HepG2 (cell line): Measurements from ENCODE around the gene SPTBN5. TPM values are rescaled to one million over a fixed set of nuclear protein-coding genes. Genes with fewer than 3 reads are reported as not detected.
A peak's percentile ranks its signal among the peaks of the same experiment; 100 is the strongest.

Experiments used
- ATAC-seq: fragments of 200-7000 bp; cut with Tn5 transposase; 3 replicates; pipeline ENCODE4 v1.9.1; 2020; ENCODE audit warnings: mild to moderate bottlenecking, moderate library complexity
- BruUV-seq: library from RNA; stranded (reverse); fragments of 400-500 nt; replicated peaks from 2 replicates; lab custom pipeline; 2021; lab: Mats Ljungman, UMichigan
- CTCF ChIA-PET: fragments of 300-600 bp; formaldehyde crosslinking; extraction: SDS; loops from one replicate; lab custom pipeline; 2021; ENCODE audit warnings: low total read pairs, inconsistent platforms, low intra/inter-chr PET ratio; lab: Yijun Ruan, JAX
- POLR2A ChIA-PET: fragments of 350-600 bp; sonication (Branson Sonifier 250); formaldehyde crosslinking; loops from one replicate; lab custom pipeline; 2020; ENCODE audit warnings: antibody characterized with exemption, inconsistent platforms; lab: Yijun Ruan, JAX
- DNase-seq: peaks from one replicate; pipeline ENCODE4 v3.0.0-alpha.2; 2015; ENCODE audit warnings: low spot score
- FAIRE-seq: peaks from 3 replicates; lab custom pipeline; 2011; peaks lifted over from hg19 to GRCh38; lab: Jason Lieb, UNC
- H2AFZ ChIP-seq: one replicate; pipeline ENCODE4 v1.6.1; 2011; ENCODE audit warnings: low read length, inconsistent platforms
- H3K27ac ChIP-seq: fragments of 300-600 bp; 3 replicates; pipeline ENCODE4 v1.8.0; 2011; ENCODE audit warnings: mixed run types, mild to moderate bottlenecking, mixed read lengths, low read length, inconsistent platforms; ENCODE audit not compliant: insufficient read depth; ENCODE audit errors: extremely low read length
- H3K27me3 ChIP-seq, 2 experiments: fragments of 200-600 bp in 1 of 2; 2 replicates in 1 of 2; 3 replicates in 1 of 2; pipeline versions ENCODE4 v1.6.0 to v1.8.0; 2011; ENCODE audit warnings: low read length in 2 of 2, mild to moderate bottlenecking in 2 of 2, moderate library complexity in 2 of 2, inconsistent platforms in 1 of 2; ENCODE audit not compliant: insufficient read depth in 2 of 2, control insufficient read depth in 1 of 2
- H3K36me3 ChIP-seq, 2 experiments: fragments of 200-600 bp in 1 of 2; replicated peaks in 1 of 2; 2 replicates in 1 of 2; 3 replicates in 1 of 2; pipeline versions ENCODE4 v1.5.1 to v1.8.0; 2011; ENCODE audit warnings: low read length in 2 of 2, inconsistent platforms in 1 of 2; ENCODE audit not compliant: insufficient read depth in 2 of 2, control insufficient read depth in 1 of 2
- H3K4me1 ChIP-seq: 2 replicates; pipeline ENCODE4 v1.5.1; 2012; ENCODE audit warnings: low read length, inconsistent platforms; ENCODE audit not compliant: insufficient read depth
- H3K4me2 ChIP-seq: 2 replicates; pipeline ENCODE4 v1.6.0; 2011; ENCODE audit warnings: low read depth, low read length, inconsistent platforms
- H3K4me3 ChIP-seq, 3 experiments: fragments of 200-600 bp in 1 of 3; sonication (generic), shearing (Covaris generic) in 1 of 3; replicated peaks in 1 of 3; 2 replicates each; pipeline ENCODE4 v1.5.1; 2011 to 2016; ENCODE audit warnings: low read length in 3 of 3, inconsistent platforms in 2 of 3, low read depth in 2 of 3, mild to moderate bottlenecking in 2 of 3, control low read depth in 1 of 3, mixed read lengths in 1 of 3; ENCODE audit not compliant: insufficient read depth in 1 of 3
- H3K79me2 ChIP-seq: one replicate; pipeline ENCODE4 v1.6.1; 2011; ENCODE audit warnings: low read length, inconsistent platforms; ENCODE audit not compliant: insufficient read depth
- H3K9ac ChIP-seq: 2 replicates; pipeline ENCODE4 v1.6.0; 2011; ENCODE audit warnings: mild to moderate bottlenecking, low read depth, low read length, inconsistent platforms; ENCODE audit not compliant: insufficient read depth
- H3K9me3 ChIP-seq: 2 replicates; pipeline ENCODE4 v1.5.1; 2012; ENCODE audit warnings: mild to moderate bottlenecking, low read length
- H4K20me1 ChIP-seq: 2 replicates; pipeline ENCODE4 v1.6.0; 2011; ENCODE audit warnings: inconsistent platforms, mild to moderate bottlenecking, low read length, moderate library complexity; ENCODE audit not compliant: insufficient read depth
- AGO1 ChIP-seq: fragments of 200-400 bp; formaldehyde crosslinking; IDR thresholded peaks from 2 replicates; pipeline ENCODE4 v1.6.1; 2017; ENCODE audit warnings: mild to moderate bottlenecking, low read depth, low read length, moderate library complexity; ENCODE audit not compliant: poor library complexity, severe bottlenecking
- AGO2 ChIP-seq: fragments of 200-400 bp; formaldehyde crosslinking; optimal IDR thresholded peaks from 2 replicates; pipeline ENCODE3; 2017; ENCODE audit warnings: mild to moderate bottlenecking, low read depth, low read length, moderate library complexity
- GABPB1 ChIP-seq: IDR thresholded peaks from 2 replicates; pipeline ENCODE4 v1.6.1; 2016; ENCODE audit warnings: mild to moderate bottlenecking, missing genetic modification reagents, moderate library complexity, missing compliant biosample characterization
- GTF3A ChIP-seq: sonication (generic); formaldehyde crosslinking; conservative IDR thresholded peaks from 2 replicates; pipeline ENCODE4 v1.4.0; 2020; ENCODE audit warnings: mild to moderate bottlenecking, missing genetic modification reagents
- PAX8 ChIP-seq: sonication (generic); formaldehyde crosslinking; IDR thresholded peaks from 2 replicates; pipeline ENCODE4 v1.8.0; 2022; ENCODE audit warnings: mild to moderate bottlenecking, missing genetic modification reagents, borderline replicate concordance
- PHF8 ChIP-seq: sonication (generic); formaldehyde crosslinking; IDR thresholded peaks from 2 replicates; pipeline ENCODE4 v1.5.0; 2020; ENCODE audit warnings: missing genetic modification reagents
- RARA ChIP-seq: IDR thresholded peaks from 2 replicates; pipeline ENCODE4 v1.6.1; 2016; ENCODE audit warnings: missing genetic modification reagents, missing compliant biosample characterization
- SATB2 ChIP-seq: sonication (generic); formaldehyde crosslinking; IDR thresholded peaks from 2 replicates; pipeline ENCODE4 v1.5.0; 2020; ENCODE audit warnings: missing genetic modification reagents
- SNAPC5 ChIP-seq: sonication (generic); formaldehyde crosslinking; IDR thresholded peaks from 2 replicates; pipeline ENCODE4 v1.8.1; 2023; ENCODE audit warnings: mild to moderate bottlenecking, missing genetic modification reagents, borderline replicate concordance
- THYN1 ChIP-seq: sonication (generic); formaldehyde crosslinking; IDR thresholded peaks from 2 replicates; pipeline ENCODE4 v1.8.1; 2023; ENCODE audit warnings: low read depth, mild to moderate bottlenecking, moderate library complexity, missing genetic modification reagents, borderline replicate concordance
- WGBS: methylation state at CpG from one replicate; pipeline ENCODE4 v1.1.6; 2017; ENCODE audit warnings: low lambda C conversion rate; 5-methylcytosine and 5-hydroxymethylcytosine counted together
- in situ Hi-C: cut with HindIII; loops from 2 replicates; pipeline ENCODE4 v1.10.0; 2017; ENCODE audit warnings: low pct_unique_long_range_greater_than_20kb; ENCODE audit not compliant: extremely low pct_ligation_motif_present
- intact Hi-C: fragments of 100-400 bp; cut with micrococcal nuclease; formaldehyde crosslinking; loops from one replicate; pipeline ENCODE4 v1.10.0; 2022; ENCODE audit not compliant: unreplicated experiment
- polyA plus RNA-seq, 8 experiments: library from polyadenylated mRNA; depleted of rRNA in 3 of 8; stranded (reverse) in 7 of 8; unstranded in 1 of 8; fragments of >200 nt; fragmentation: Illumina TruSeq in 4 of 8; extraction: Trizol in 4 of 8; gene quantifications; 2 replicates each; pipeline versions ENCODE4 v1.2.1 to v1.2.3, GENCODE V29; 2011 to 2016; ENCODE audit warnings: low read depth in 4 of 8, missing spikeins in 1 of 8, mixed read lengths in 1 of 8; ENCODE audit not compliant: insufficient read depth in 1 of 8
- total RNA-seq, 5 experiments: library from RNA; depleted of rRNA; stranded (reverse); fragments of >200 nt; fragmentation: Illumina TruSeq; extraction: Trizol; gene quantifications; 2 replicates each; pipeline ENCODE4 v1.2.3, GENCODE V29; 2016; ENCODE audit warnings: low read depth in 1 of 5

SPTBN5 gene
- total and polyA plus RNA-seq, 2 of the 13 experiments (the other 11 are each of a cell fraction or from before 2014, with no cell fraction given): 0.01 to 0.07 TPM

- Histone ChIP-seq H3K4me3 (no peak overlapping the region), H3K27ac (no peak overlapping the region), H3K79me2 (no peaks in the 10 kb centered on the region), H3K27me3 (peaks cover 5 to 21% of the 10 kb centered on the region in 2 experiments; a peak in 4 of 5 replicates), H3K9me3 (no peaks in the 10 kb centered on the region), H3K4me2 (no peak overlapping the region), H3K9ac (no peak overlapping the region), H3K36me3 (0 out of 5 replicates have a peak, but pooled peaks cover 0 to under 1% of the 10 kb centered on the region in 2 experiments), H2AFZ (no peak overlapping the region), H4K20me1 (no peaks in the 10 kb centered on the region; the same call in 1 of the 2 replicates), H3K4me1 (no peaks in the 10 kb centered on the region)
- no peak for ATAC-seq
- CTCF ChIA-PET: no interaction called here
- 62% methylated on average over 3 of the region's 8 CpGs for WGBS
- BruUV-seq: no TSS peak
- FAIRE-seq: no peak
- intact Hi-C loops: no loop called here
- in situ Hi-C loops: no loop called here
- POLR2A ChIA-PET: interaction anchor here (1.5 kb wide), 1 partner anchor 13 kb away, joined by 3 read pairs; no protein-coding TSS in a partner anchor
- TF ChIP-seq GTF3A (peak; percentile 97), GABPB1 (CRISPR knock-in tag) (no peak)
- DNase-seq: no peak
Measured at GRCh38 chr15:41851755-41852370, 42.0 kb downstream of the SPTBN5 start.

- Histone ChIP-seq H3K27ac (no peak overlapping the region), H3K79me2 (no peaks in the 10 kb centered on the region), H3K36me3 (peaks cover 3% of the 10 kb centered on the region in 2 experiments; a peak in 1 of 5 replicates), H3K4me1 (no peaks in the 10 kb centered on the region), H3K9ac (no peak overlapping the region), H3K4me3 (no peak overlapping the region), H2AFZ (no peak overlapping the region), H3K4me2 (no peak overlapping the region), H3K9me3 (no peaks in the 10 kb centered on the region), H4K20me1 (no peaks in the 10 kb centered on the region; the same call in 1 of the 2 replicates), H3K27me3 (peaks cover 5 to 14% of the 10 kb centered on the region in 2 experiments; a peak in 4 of 5 replicates)
- ChIA-PET CTCF (no interaction called here), POLR2A (interaction anchor here (1.5 kb wide), 1 partner anchor 14 kb away, joined by 3 read pairs; no protein-coding TSS in a partner anchor)
- 17% methylated on average over 5 of the region's 11 CpGs for WGBS
- DNase-seq (no peak), ATAC-seq (peak; percentile 20), FAIRE-seq (no peak)
- in situ Hi-C loops: no loop called here
- intact Hi-C loops: no loop called here
- no TSS peak for BruUV-seq
- no peak for TF ChIP-seq THYN1
- peak; percentile 59 for TF ChIP-seq AGO1
- TF ChIP-seq SNAPC5: no peak
- no peak for TF ChIP-seq RARA (CRISPR knock-in tag)
- no peak for TF ChIP-seq SATB2 (CRISPR knock-in tag)
- TF ChIP-seq AGO2: peak; percentile 25
- no peak for TF ChIP-seq PHF8 (CRISPR knock-in tag)
- TF ChIP-seq PAX8 (CRISPR knock-in tag): no peak
Measured at GRCh38 chr15:41851167-41851523, 42.7 kb downstream of the SPTBN5 start.
